ENCODE data around the gene OR5H14. TPM values are rescaled to one million over a fixed set of nuclear protein-coding genes. Genes with fewer than 3 reads are reported as not detected.
"Not testable (repeated sequence)": the region's sequence is repeated elsewhere in the genome, so short reads cannot be mapped to it uniquely, and the experiment has no call there.

OR5H14 gene
- not detected in 2 replicates for total RNA-seq

- no peaks in the 10 kb centered on the region for H3K36me3 Mint-ChIP-seq (ENCODE audit: low read depth)
- H3K4me3 Mint-ChIP-seq: no peak within 1 kb of the TSS
- intact Hi-C loops (cut with micrococcal nuclease): no loop called here
- H3K9me3 Mint-ChIP-seq: peaks cover 4% of the 10 kb centered on the region
- DNase-seq: no peak
- no peaks in the 10 kb centered on the region for H3K4me1 Mint-ChIP-seq
- H3K27me3 Mint-ChIP-seq: peaks cover 3% of the 10 kb centered on the region
- H3K27ac Mint-ChIP-seq: no peak within 1 kb of the TSS
These were observed at the start of gene OR5H14 for GRCh38 chr3:98147179-98147578. TSS of gene OR5H14 (plus strand) at chr3:98147479. CDS start at chr3:98149386, 1,907 bp downstream.

- H3K27me3 Mint-ChIP-seq: peaks cover 4% of the 10 kb centered on the region
- no peak for DNase-seq
These were observed 47.4 kb upstream of the OR5H14 start for GRCh38 chr3:98099848-98100247.

GRCh38 chr3:98108162-98108561 lies 39.1 kb upstream of the OR5H14 start:
- no peaks in the 10 kb centered on the region for H3K4me1 Mint-ChIP-seq
- intact Hi-C loops (cut with micrococcal nuclease): no loop called here
- no peak overlapping the region for H3K4me3 Mint-ChIP-seq
- H3K27ac Mint-ChIP-seq: no peak overlapping the region
- DNase-seq: no peak
- H3K27me3 Mint-ChIP-seq: peaks cover 6% of the 10 kb centered on the region
- no peaks in the 10 kb centered on the region for H3K9me3 Mint-ChIP-seq
- no peaks in the 10 kb centered on the region for H3K36me3 Mint-ChIP-seq (ENCODE audit: low read depth)

More at GRCh38 chr3:98099848-98100247, 47.4 kb upstream of the OR5H14 start:
- H3K4me1 Mint-ChIP-seq: no peaks in the 10 kb centered on the region
- intact Hi-C loops (cut with micrococcal nuclease): no loop called here
- H3K9me3 Mint-ChIP-seq: no peaks in the 10 kb centered on the region
- H3K36me3 Mint-ChIP-seq (ENCODE audit: low read depth): no peaks in the 10 kb centered on the region
- H3K27ac Mint-ChIP-seq: no peak overlapping the region
- no peak overlapping the region for H3K4me3 Mint-ChIP-seq

- Mint-ChIP-seq H3K27me3 (peaks cover 6% of the 10 kb centered on the region), H3K27ac (no peak overlapping the region), H3K4me3 (no peak overlapping the region), H3K36me3 (ENCODE audit: low read depth) (no peaks in the 10 kb centered on the region), H3K9me3 (no peaks in the 10 kb centered on the region), H3K4me1 (no peaks in the 10 kb centered on the region)
- DNase-seq: no peak
- intact Hi-C loops (cut with micrococcal nuclease): no loop called here
These were observed 37.3 kb upstream of the OR5H14 start for GRCh38 chr3:98109807-98110549.

GRCh38 chr3:98110550-98110908 lies 36.8 kb upstream of the OR5H14 start:
- no peak for DNase-seq
- Mint-ChIP-seq H3K4me1 (no peaks in the 10 kb centered on the region), H3K27me3 (peaks cover 6% of the 10 kb centered on the region)

GRCh38 chr3:98114264-98114663 lies 33.0 kb upstream of the OR5H14 start:
- Mint-ChIP-seq H3K27me3 (peaks cover 2% of the 10 kb centered on the region), H3K36me3 (ENCODE audit: low read depth) (no peaks in the 10 kb centered on the region), H3K27ac (no peak overlapping the region), H3K4me3 (no peak overlapping the region), H3K9me3 (no peaks in the 10 kb centered on the region), H3K4me1 (no peaks in the 10 kb centered on the region)
- intact Hi-C loops (cut with micrococcal nuclease): no loop called here
- DNase-seq: no peak

More at GRCh38 chr3:98110550-98110908, 36.8 kb upstream of the OR5H14 start:
- H3K27ac Mint-ChIP-seq: no peak overlapping the region
- H3K9me3 Mint-ChIP-seq: no peaks in the 10 kb centered on the region
- no peaks in the 10 kb centered on the region for H3K36me3 Mint-ChIP-seq (ENCODE audit: low read depth)
- H3K4me3 Mint-ChIP-seq: no peak overlapping the region
- intact Hi-C loops (cut with micrococcal nuclease): no loop called here

GRCh38 chr3:98115717-98116116 lies 31.6 kb upstream of the OR5H14 start:
- Mint-ChIP-seq H3K36me3 (ENCODE audit: low read depth) (no peaks in the 10 kb centered on the region), H3K9me3 (no peaks in the 10 kb centered on the region), H3K27ac (no peak overlapping the region), H3K4me3 (no peak overlapping the region), H3K27me3 (peaks cover 2% of the 10 kb centered on the region), H3K4me1 (no peaks in the 10 kb centered on the region)
- intact Hi-C loops (cut with micrococcal nuclease): no loop called here
- DNase-seq: no peak

- Mint-ChIP-seq H3K27ac (no peak within 1 kb of the TSS), H3K9me3 (no peaks in the 10 kb centered on the region), H3K4me3 (no peak within 1 kb of the TSS), H3K27me3 (peaks cover 4% of the 10 kb centered on the region), H3K4me1 (no peaks in the 10 kb centered on the region), H3K36me3 (ENCODE audit: low read depth) (no peaks in the 10 kb centered on the region)
- DNase-seq: no peak
- intact Hi-C loops (cut with micrococcal nuclease): no loop called here
These were observed 16.9 kb upstream of the OR5H14 start, which contains the start of gene OR5H1 for GRCh38 chr3:98130421-98130820. TSS of gene OR5H1 (plus strand) at chr3:98130721. CDS start at chr3:98132698, 1,977 bp downstream.

GRCh38 chr3:98136631-98137030 lies 10.6 kb upstream of the OR5H14 start:
- peaks cover 3% of the 10 kb centered on the region for H3K27me3 Mint-ChIP-seq
- no peak overlapping the region for H3K4me3 Mint-ChIP-seq
- no peaks in the 10 kb centered on the region for H3K9me3 Mint-ChIP-seq
- intact Hi-C loops (cut with micrococcal nuclease): no loop called here
- no peaks in the 10 kb centered on the region for H3K4me1 Mint-ChIP-seq
- H3K27ac Mint-ChIP-seq: no peak overlapping the region
- DNase-seq: no peak
- H3K36me3 Mint-ChIP-seq (ENCODE audit: low read depth): no peaks in the 10 kb centered on the region

GRCh38 chr3:98137826-98138557 lies 9.3 kb upstream of the OR5H14 start:
- intact Hi-C loops (cut with micrococcal nuclease); H3K27me3 Mint-ChIP-seq; H3K27ac Mint-ChIP-seq; DNase-seq; H3K36me3 Mint-ChIP-seq (ENCODE audit: low read depth); H3K9me3 Mint-ChIP-seq; H3K4me3 Mint-ChIP-seq; H3K4me1 Mint-ChIP-seq: not testable (repeated sequence)

GRCh38 chr3:98140531-98140930 lies 6.7 kb upstream of the OR5H14 start:
- no peak for DNase-seq
- peaks cover 3% of the 10 kb centered on the region for H3K27me3 Mint-ChIP-seq
- intact Hi-C loops (cut with micrococcal nuclease): no loop called here
- no peaks in the 10 kb centered on the region for H3K36me3 Mint-ChIP-seq (ENCODE audit: low read depth)
- H3K27ac Mint-ChIP-seq: no peak overlapping the region
- no peak overlapping the region for H3K4me3 Mint-ChIP-seq
- no peaks in the 10 kb centered on the region for H3K4me1 Mint-ChIP-seq
- H3K9me3 Mint-ChIP-seq: no peaks in the 10 kb centered on the region

- Mint-ChIP-seq H3K27ac (no peak overlapping the region), H3K27me3 (peaks cover 3% of the 10 kb centered on the region), H3K36me3 (ENCODE audit: low read depth) (no peaks in the 10 kb centered on the region), H3K9me3 (peaks cover 4% of the 10 kb centered on the region), H3K4me3 (no peak overlapping the region), H3K4me1 (no peaks in the 10 kb centered on the region)
- intact Hi-C loops (cut with micrococcal nuclease): no loop called here
- DNase-seq: no peak
These were observed 1.5 kb downstream of the OR5H14 start for GRCh38 chr3:98148751-98149150.

GRCh38 chr3:98149456-98149855 lies 2.2 kb downstream of the OR5H14 start:
- H3K27ac Mint-ChIP-seq; intact Hi-C loops (cut with micrococcal nuclease); DNase-seq; H3K36me3 Mint-ChIP-seq (ENCODE audit: low read depth); H3K27me3 Mint-ChIP-seq; H3K9me3 Mint-ChIP-seq; H3K4me3 Mint-ChIP-seq; H3K4me1 Mint-ChIP-seq: not testable (repeated sequence)

GRCh38 chr3:98151241-98151640 lies 4.0 kb downstream of the OR5H14 start:
- H3K27me3 Mint-ChIP-seq: peaks cover 3% of the 10 kb centered on the region
- H3K27ac Mint-ChIP-seq: no peak overlapping the region
- no peak for DNase-seq
- intact Hi-C loops (cut with micrococcal nuclease): no loop called here
- no peaks in the 10 kb centered on the region for H3K4me1 Mint-ChIP-seq
- H3K9me3 Mint-ChIP-seq: peaks cover 4% of the 10 kb centered on the region
- no peak overlapping the region for H3K4me3 Mint-ChIP-seq
- H3K36me3 Mint-ChIP-seq (ENCODE audit: low read depth): no peaks in the 10 kb centered on the region

Data from activated CD4-positive, alpha-beta T cell treated with anti-CD3 and anti-CD28 coated beads, Interleukin-2, amount 10 ng/mL, durations not matched to agents 24 days and 14 days (primary cell).